Tibial nerve (tissue), 4 donors: ENCODE results near the gene PPIP5K2. TPM values are rescaled to one million over a fixed set of nuclear protein-coding genes. Genes with fewer than 3 reads are reported as not detected.

ENCODE experiments used
- DNase-seq, 2 donors: peaks; one replicate each; pipeline ENCODE4 v3.0.0-alpha.2; 2019; ENCODE audit warnings: low spot score in 2 of 2
- H3K27ac ChIP-seq, 4 donors: fragments of 200-600 bp; sonication (generic) in 3 of 4; one replicate each; pipeline ENCODE4 v1.5.1; 2017 to 2019; ENCODE audit warnings: mild to moderate bottlenecking in 1 of 4
- H3K27me3 ChIP-seq, 2 donors: fragments of 200-600 bp; sonication (generic) in 1 of 2; one replicate each; pipeline versions ENCODE4 v1.5.1 to v1.6.0; 2017 to 2019
- H3K36me3 ChIP-seq, 3 donors: fragments of 200-600 bp; sonication (generic); one replicate each; pipeline ENCODE4 v1.5.1; 2018 to 2019
- H3K4me1 ChIP-seq, 4 donors: fragments of 200-600 bp; sonication (generic) in 3 of 4; one replicate each; pipeline ENCODE4 v1.5.1; 2017 to 2019
- H3K4me3 ChIP-seq, 4 donors: fragments of 200-600 bp; sonication (generic) in 3 of 4; one replicate each; pipeline ENCODE4 v1.5.1; 2017 to 2019; ENCODE audit warnings: mild to moderate bottlenecking in 1 of 4, moderate library complexity in 1 of 4
- H3K9me3 ChIP-seq, 4 donors: fragments of 200-600 bp; sonication (generic) in 3 of 4; one replicate each; pipeline ENCODE4 v1.5.1; 2017 to 2019
- EP300 ChIP-seq, 2 donors: sonication (generic); formaldehyde crosslinking; IDR thresholded peaks; one replicate each; pipeline ENCODE4 v1.6.1; 2017; ENCODE audit warnings: antibody characterized with exemption in 2 of 2, mild to moderate bottlenecking in 1 of 2
- POLR2A ChIP-seq, 2 donors: fragments of 450-650 bp; IDR thresholded peaks; one replicate each; pipeline ENCODE4 v1.6.1; 2017; ENCODE audit warnings: antibody characterized with exemption in 2 of 2, mild to moderate bottlenecking in 2 of 2, moderate library complexity in 2 of 2
- WGBS, 2 donors: methylation state at CpG; one replicate each; pipeline ENCODE4 v1.1.5; 2018; 5-methylcytosine and 5-hydroxymethylcytosine counted together
- total RNA-seq, 4 donors: library from RNA; depleted of rRNA; stranded (reverse); fragments of >200 nt; gene quantifications; one replicate each; pipeline ENCODE4 v1.1.0, GENCODE V29; 2016
- TF ChIP-seq, protein P1 (sequence below), 5 experiments: fragments of 200-600 bp in 3 of 5; fragments of 450-650 bp in 2 of 5; sonication (generic) in 3 of 5; IDR thresholded peaks; one replicate each; pipeline ENCODE4 v1.5.1; 2016 to 2019; ENCODE audit warnings: antibody characterized with exemption in 5 of 5, mild to moderate bottlenecking in 3 of 5, moderate library complexity in 2 of 5

The PPIP5K2 gene
- total RNA-seq, 4 donors from 2014 or later: 36.6 to 62.1 (median 44.7) TPM

GRCh38 chr5:103237778-103238177 is 117.7 kb downstream of the PPIP5K2 start:
- no peaks in the 10 kb centered on the region for H3K36me3 ChIP-seq
- DNase-seq: no peak
- H3K4me3 ChIP-seq: no peak overlapping the region
- 85 to 88% methylated on average over 1 of the region's 1 CpG for WGBS, 2 donors
- TF ChIP-seq, protein P1, sequence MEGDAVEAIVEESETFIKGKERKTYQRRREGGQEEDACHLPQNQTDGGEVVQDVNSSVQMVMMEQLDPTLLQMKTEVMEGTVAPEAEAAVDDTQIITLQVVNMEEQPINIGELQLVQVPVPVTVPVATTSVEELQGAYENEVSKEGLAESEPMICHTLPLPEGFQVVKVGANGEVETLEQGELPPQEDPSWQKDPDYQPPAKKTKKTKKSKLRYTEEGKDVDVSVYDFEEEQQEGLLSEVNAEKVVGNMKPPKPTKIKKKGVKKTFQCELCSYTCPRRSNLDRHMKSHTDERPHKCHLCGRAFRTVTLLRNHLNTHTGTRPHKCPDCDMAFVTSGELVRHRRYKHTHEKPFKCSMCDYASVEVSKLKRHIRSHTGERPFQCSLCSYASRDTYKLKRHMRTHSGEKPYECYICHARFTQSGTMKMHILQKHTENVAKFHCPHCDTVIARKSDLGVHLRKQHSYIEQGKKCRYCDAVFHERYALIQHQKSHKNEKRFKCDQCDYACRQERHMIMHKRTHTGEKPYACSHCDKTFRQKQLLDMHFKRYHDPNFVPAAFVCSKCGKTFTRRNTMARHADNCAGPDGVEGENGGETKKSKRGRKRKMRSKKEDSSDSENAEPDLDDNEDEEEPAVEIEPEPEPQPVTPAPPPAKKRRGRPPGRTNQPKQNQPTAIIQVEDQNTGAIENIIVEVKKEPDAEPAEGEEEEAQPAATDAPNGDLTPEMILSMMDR (IDR thresholded peaks at IDR 0.05): no peak
- TF ChIP-seq POLR2A (IDR thresholded peaks at IDR 0.05) (no peak), EP300 (IDR thresholded peaks at IDR 0.05) (no peak)
- no peaks in the 10 kb centered on the region for H3K4me1 ChIP-seq
- H3K27me3 ChIP-seq: no peaks in the 10 kb centered on the region
- H3K9me3 ChIP-seq: peaks cover 0 to 10% (median 4%) of the 10 kb centered on the region in 4 donors
- H3K27ac ChIP-seq: no peak overlapping the region

- Histone ChIP-seq H3K27ac (no peak overlapping the region), H3K4me3 (no peak overlapping the region), H3K27me3 (no peaks in the 10 kb centered on the region), H3K4me1 (no peaks in the 10 kb centered on the region), H3K9me3 (peaks cover 0 to 10% (median 4%) of the 10 kb centered on the region in 4 donors), H3K36me3 (no peaks in the 10 kb centered on the region)
- TF ChIP-seq, protein P1 (IDR thresholded peaks at IDR 0.05): no peak
- no peak for TF ChIP-seq POLR2A (IDR thresholded peaks at IDR 0.05)
- no peak for TF ChIP-seq EP300 (IDR thresholded peaks at IDR 0.05)
- DNase-seq: no peak
- WGBS, 2 donors: 73% methylated on average over 2 of the region's 2 CpGs
Observed at GRCh38 chr5:103243665-103244064, 123.6 kb downstream of the PPIP5K2 start.

GRCh38 chr5:103244398-103244797 is 124.3 kb downstream of the PPIP5K2 start:
- no peak overlapping the region for H3K4me3 ChIP-seq
- no peaks in the 10 kb centered on the region for H3K27me3 ChIP-seq
- H3K36me3 ChIP-seq: no peaks in the 10 kb centered on the region
- TF ChIP-seq POLR2A (IDR thresholded peaks at IDR 0.05) (no peak), EP300 (IDR thresholded peaks at IDR 0.05) (no peak)
- TF ChIP-seq, protein P1 (IDR thresholded peaks at IDR 0.05): no peak
- no peak overlapping the region for H3K27ac ChIP-seq
- H3K9me3 ChIP-seq: peaks cover 0 to 7% (median 2%) of the 10 kb centered on the region in 4 donors
- H3K4me1 ChIP-seq: no peaks in the 10 kb centered on the region
- no peak for DNase-seq

DNA sequence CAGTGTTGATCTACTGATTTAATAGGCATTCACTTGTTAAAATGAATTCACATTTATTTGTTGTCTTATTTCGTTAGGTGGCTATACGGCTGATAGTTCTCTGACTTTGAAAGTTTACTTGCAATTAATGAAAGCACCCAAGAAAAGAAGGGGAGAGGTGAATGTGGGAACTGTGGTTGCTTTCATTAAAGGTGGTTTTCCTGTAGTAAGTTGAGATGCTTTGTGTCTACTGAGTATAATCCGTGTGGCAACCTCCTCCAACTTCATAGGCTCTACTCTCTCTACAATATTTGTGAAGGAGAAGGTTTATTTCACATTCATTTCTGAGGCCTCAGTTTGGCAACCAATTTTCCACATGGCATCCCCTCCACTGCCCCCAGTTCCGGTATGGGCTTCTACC is 125.7 kb downstream of the PPIP5K2 start:
- Histone ChIP-seq H3K36me3 (no peaks in the 10 kb centered on the region), H3K27me3 (no peaks in the 10 kb centered on the region), H3K9me3 (no peaks in the 10 kb centered on the region), H3K27ac (no peak overlapping the region), H3K4me1 (no peaks in the 10 kb centered on the region), H3K4me3 (no peak overlapping the region)
- no peak for TF ChIP-seq EP300 (IDR thresholded peaks at IDR 0.05)
- no peak for TF ChIP-seq POLR2A (IDR thresholded peaks at IDR 0.05)
- TF ChIP-seq, protein P1 (IDR thresholded peaks at IDR 0.05): no peak
- DNase-seq: no peak
- WGBS, 2 donors: 87 to 93% methylated on average over 4 of the region's 4 CpGs

DNA sequence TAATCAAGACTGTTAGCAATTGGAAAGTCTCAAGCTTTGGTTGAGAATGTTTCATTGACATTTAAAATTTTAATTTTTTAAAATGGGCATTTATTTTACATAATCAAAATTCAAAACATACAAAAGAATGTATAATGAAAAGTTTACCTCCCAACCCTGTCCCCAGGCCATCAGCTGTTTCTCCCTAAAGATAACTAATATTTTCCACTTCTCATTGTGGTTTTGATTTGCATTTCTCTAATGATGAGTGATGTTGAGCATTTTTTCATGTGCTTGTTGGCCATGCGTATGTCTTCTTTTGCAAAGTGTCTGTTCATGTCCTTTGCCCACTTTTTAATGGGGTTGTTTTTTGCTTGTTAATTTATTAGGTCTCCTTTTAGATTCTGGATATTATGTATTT is 127.0 kb downstream of the PPIP5K2 start:
- Histone ChIP-seq H3K27me3 (no peaks in the 10 kb centered on the region), H3K4me3 (no peak overlapping the region), H3K4me1 (no peaks in the 10 kb centered on the region), H3K9me3 (no peaks in the 10 kb centered on the region), H3K27ac (no peak overlapping the region), H3K36me3 (no peaks in the 10 kb centered on the region)
- WGBS, 2 donors: 94 to 95% methylated on average over 1 of the region's 1 CpG
- TF ChIP-seq POLR2A (IDR thresholded peaks at IDR 0.05) (no peak), EP300 (IDR thresholded peaks at IDR 0.05) (no peak)
- TF ChIP-seq, protein P1 (IDR thresholded peaks at IDR 0.05): no peak
- no peak for DNase-seq
